Common myeloid progenitor, CD34-positive (primary cell): Measurements from ENCODE around the gene RNF34.

Experiments used
- CTCF ChIA-PET: fragments of 350-600 bp; sonication (Branson Sonifier 250); formaldehyde crosslinking; loops from one replicate; lab custom pipeline; 2021; ENCODE audit warnings: antibody characterized with exemption; lab: Charles Lee
- POLR2A ChIA-PET: fragments of 350-600 bp; sonication (Branson Sonifier 250); formaldehyde crosslinking; loops from one replicate; lab custom pipeline; 2021; ENCODE audit warnings: antibody characterized with exemption; lab: Charles Lee
- DNase-seq, 3 donors: peaks; one replicate each; pipeline versions ENCODE4 v3.0.0 to v3.0.0-alpha.2; 2013
- H3K27ac ChIP-seq, 2 experiments: 1 replicate in 1 of 2; 2 replicates in 1 of 2; pipeline ENCODE4 v1.7.0; 2013; ENCODE audit warnings: inconsistent platforms in 2 of 2, low read length in 2 of 2, mild to moderate bottlenecking in 2 of 2, low read depth in 1 of 2, moderate library complexity in 1 of 2; ENCODE audit not compliant: severe bottlenecking in 2 of 2, insufficient read depth in 1 of 2, poor library complexity in 1 of 2
- H3K27me3 ChIP-seq, 5 experiments: replicated peaks in 2 of 5; 1 replicate in 3 of 5; 2 replicates in 2 of 5; pipeline versions ENCODE4 v1.6.1 to v1.7.0; 2013; ENCODE audit warnings: low read length in 4 of 5, mild to moderate bottlenecking in 2 of 5, moderate library complexity in 2 of 5, inconsistent platforms in 1 of 5; ENCODE audit not compliant: insufficient read depth in 5 of 5, control insufficient read depth in 4 of 5
- H3K36me3 ChIP-seq, 4 experiments: 1 replicate in 2 of 4; 2 replicates in 2 of 4; pipeline versions ENCODE4 v1.6.1 to v1.7.0; 2013; ENCODE audit warnings: low read length in 3 of 4, control low read depth in 1 of 4, mild to moderate bottlenecking in 1 of 4; ENCODE audit not compliant: control insufficient read depth in 4 of 4, insufficient read depth in 4 of 4
- H3K4me1 ChIP-seq, 4 experiments: 1 replicate in 3 of 4; 2 replicates in 1 of 4; pipeline versions ENCODE4 v1.6.1 to v1.7.1; 2013; ENCODE audit warnings: low read length in 3 of 4, mild to moderate bottlenecking in 3 of 4, control low read depth in 1 of 4, inconsistent platforms in 1 of 4, moderate library complexity in 1 of 4; ENCODE audit not compliant: control insufficient read depth in 4 of 4, insufficient read depth in 4 of 4; ENCODE audit errors: control extremely low read depth in 1 of 4
- H3K4me3 ChIP-seq, 7 experiments: 1 replicate in 4 of 7; 2 replicates in 3 of 7; pipeline versions ENCODE4 v1.5.1 to v1.7.0; 2013; ENCODE audit warnings: mild to moderate bottlenecking in 7 of 7, low read length in 6 of 7, moderate library complexity in 6 of 7, inconsistent platforms in 2 of 7, low read depth in 2 of 7, control low read depth in 1 of 7; ENCODE audit not compliant: insufficient read depth in 4 of 7, control insufficient read depth in 1 of 7; ENCODE audit errors: extremely low read depth in 1 of 7
- H3K9me3 ChIP-seq, 5 experiments: 1 replicate in 4 of 5; 2 replicates in 1 of 5; pipeline versions ENCODE4 v1.6.1 to v1.7.1; 2013; ENCODE audit warnings: low read length in 4 of 5, mild to moderate bottlenecking in 2 of 5, inconsistent platforms in 1 of 5, low read depth in 1 of 5, moderate library complexity in 1 of 5; ENCODE audit not compliant: control insufficient read depth in 4 of 5, insufficient read depth in 2 of 5; ENCODE audit errors: control extremely low read depth in 1 of 5
- WGBS: methylation state at CpG from one replicate; pipeline ENCODE4 v1.1.5; 2013; ENCODE audit not compliant: insufficient coverage; 5-methylcytosine and 5-hydroxymethylcytosine counted together

RNF34 gene

GRCh38 chr12:121441555-121441954 is 41.6 kb downstream of the RNF34 start:
- ChIA-PET CTCF (interaction anchor here (1.0 to 7.5 kb wide), 12 partner anchors 8 to 112 kb away, joined by 3 to 123 read pairs (median 6); partner anchors contain the start of gene RNF34), POLR2A (no interaction called here)

GRCh38 chr12:121442028-121442948 is 42.4 kb downstream of the RNF34 start:
- Histone ChIP-seq H3K4me3 (no peak overlapping the region), H3K27me3 (no peaks in the 10 kb centered on the region), H3K4me1 (no peaks in the 10 kb centered on the region), H3K36me3 (peaks cover 7 to 80% (median 54%) of the 10 kb centered on the region in 4 experiments), H3K27ac (no peak overlapping the region), H3K9me3 (peaks cover 0 to 2% (median 0%) of the 10 kb centered on the region in 5 experiments)
- CTCF ChIA-PET, result interaction anchor here (0.8 to 7.5 kb wide), 31 partner anchors 9 to 382 kb away, joined by 3 to 123 read pairs (median 4); partner anchors contain the start of genes ANAPC5 and RNF34
- no peak for DNase-seq
- WGBS, result 98% methylated on average over 57 of the region's 68 CpGs
- POLR2A ChIA-PET, result interaction anchor here (1.0 to 1.2 kb wide), 2 partner anchors 42 to 107 kb away, joined by 3 read pairs; no protein-coding TSS in a partner anchor

More at GRCh38 chr12:121441555-121441954, 41.6 kb downstream of the RNF34 start:
- H3K4me3 ChIP-seq, result no peak overlapping the region
- 93% methylated on average over 16 of the region's 17 CpGs for WGBS
- H3K27ac ChIP-seq, result no peak overlapping the region
- peaks cover 7 to 88% (median 60%) of the 10 kb centered on the region in 4 experiments for H3K36me3 ChIP-seq
- peak in 1 of 3 donors; percentile 11 for DNase-seq
- H3K9me3 ChIP-seq, result peaks cover 0 to 6% (median 2%) of the 10 kb centered on the region in 5 experiments
- H3K27me3 ChIP-seq, result no peaks in the 10 kb centered on the region
- H3K4me1 ChIP-seq, result no peaks in the 10 kb centered on the region

- POLR2A ChIA-PET, result interaction anchor here (0.5 to 1.2 kb wide), 4 partner anchors 33 to 108 kb away, joined by 3 read pairs; no protein-coding TSS in a partner anchor
- 79% methylated on average over 11 of the region's 20 CpGs for WGBS
Measured at GRCh38 chr12:121443193-121443870, 43.4 kb downstream of the RNF34 start.

GRCh38 chr12:121443911-121444841 is 44.3 kb downstream of the RNF34 start:
- no peak overlapping the region for H3K27ac ChIP-seq
- peaks cover 2 to 70% (median 43%) of the 10 kb centered on the region in 4 experiments for H3K36me3 ChIP-seq
- WGBS, result 95% methylated on average over 43 of the region's 45 CpGs
- DNase-seq, result no peak
- ChIA-PET CTCF (interaction anchor here (0.8 to 7.5 kb wide), 16 partner anchors 11 to 384 kb away, joined by 3 to 123 read pairs (median 6); partner anchors contain the start of gene ANAPC5), POLR2A (interaction anchor here (1.1 kb wide), 1 partner anchor 94 kb away, joined by 3 read pairs; no protein-coding TSS in a partner anchor)
- H3K4me3 ChIP-seq, result no peak overlapping the region
- H3K9me3 ChIP-seq, result no peaks in the 10 kb centered on the region
- H3K27me3 ChIP-seq, result no peaks in the 10 kb centered on the region
- no peaks in the 10 kb centered on the region for H3K4me1 ChIP-seq

More at GRCh38 chr12:121443193-121443870, 43.4 kb downstream of the RNF34 start:
- Histone ChIP-seq H3K9me3 (no peaks in the 10 kb centered on the region), H3K4me1 (no peaks in the 10 kb centered on the region), H3K27me3 (no peaks in the 10 kb centered on the region), H3K36me3 (peaks cover 7 to 72% (median 49%) of the 10 kb centered on the region in 4 experiments), H3K4me3 (no peak overlapping the region), H3K27ac (no peak overlapping the region)
- CTCF ChIA-PET, result interaction anchor here (0.6 to 7.5 kb wide), 27 partner anchors 10 to 383 kb away, joined by 3 to 123 read pairs (median 4); partner anchors contain the start of gene ANAPC5
- peak; percentile 35 to 57 (median 46) for DNase-seq

GRCh38 chr12:121444842-121445202 is 44.9 kb downstream of the RNF34 start:
- H3K4me1 ChIP-seq, result peaks cover 0 to 4% (median 0%) of the 10 kb centered on the region in 4 experiments
- no peaks in the 10 kb centered on the region for H3K27me3 ChIP-seq
- ChIA-PET POLR2A (no interaction called here), CTCF (interaction anchor here (0.6 to 7.5 kb wide), 8 partner anchors 10 to 109 kb away, joined by 3 to 123 read pairs (median 8); partner anchors contain the start of gene ANAPC5)
- H3K9me3 ChIP-seq, result no peaks in the 10 kb centered on the region
- peaks cover 5 to 72% (median 38%) of the 10 kb centered on the region in 4 experiments for H3K36me3 ChIP-seq
- no peak overlapping the region for H3K4me3 ChIP-seq
- DNase-seq, result no peak
- no peak overlapping the region for H3K27ac ChIP-seq
- WGBS, result 100% methylated on average over 3 of the region's 4 CpGs

GRCh38 chr12:121446750-121447149 is 46.8 kb downstream of the RNF34 start:
- POLR2A ChIA-PET, result no interaction called here
- Histone ChIP-seq H3K36me3 (peaks cover 5 to 56% (median 20%) of the 10 kb centered on the region in 4 experiments), H3K4me3 (no peak overlapping the region), H3K27me3 (no peaks in the 10 kb centered on the region), H3K9me3 (no peaks in the 10 kb centered on the region), H3K27ac (no peak overlapping the region), H3K4me1 (peaks cover 4 to 21% (median 11%) of the 10 kb centered on the region in 4 experiments)
- WGBS, result 100% methylated on average over 1 of the region's 3 CpGs
- CTCF ChIA-PET, result interaction anchor here (0.6 to 7.5 kb wide), 8 partner anchors 10 to 118 kb away, joined by 3 to 123 read pairs (median 6); partner anchors contain the start of gene RNF34
- no peak for DNase-seq
